ENCODE results near the gene MICU2. TPM values are rescaled to one million over a fixed set of nuclear protein-coding genes. Genes with fewer than 3 reads are reported as not detected.

Gene MICU2
- total and polyA plus RNA-seq, 3 donors from 2014 or later: 43.2 to 98.9 (median 81.1) TPM

GRCh38 chr13:21526707-21527540 lies 77.0 kb downstream of the MICU2 start:
- WGBS, 2 donors: 85 to 94% methylated on average over 6 of the region's 6 CpGs
- no peaks in the 10 kb centered on the region for H3K36me3 ChIP-seq (ENCODE audit: low read depth, missing control alignments)
- no peak for TF ChIP-seq POLR2A (IDR thresholded peaks at IDR 0.05)
- TF ChIP-seq CTCF (IDR thresholded peaks at IDR 0.05): no peak
- no peaks in the 10 kb centered on the region for H3K9me3 ChIP-seq
- H3K27ac ChIP-seq: no peak overlapping the region
- DNase-seq: no peak
- H3K4me3 ChIP-seq: no peak overlapping the region
- H3K27me3 ChIP-seq: no peaks in the 10 kb centered on the region
- intact Hi-C loops (cut with DNase I; ENCODE audit: low total_unique reads): no loop called here
- no peaks in the 10 kb centered on the region for H3K4me1 ChIP-seq

DNA sequence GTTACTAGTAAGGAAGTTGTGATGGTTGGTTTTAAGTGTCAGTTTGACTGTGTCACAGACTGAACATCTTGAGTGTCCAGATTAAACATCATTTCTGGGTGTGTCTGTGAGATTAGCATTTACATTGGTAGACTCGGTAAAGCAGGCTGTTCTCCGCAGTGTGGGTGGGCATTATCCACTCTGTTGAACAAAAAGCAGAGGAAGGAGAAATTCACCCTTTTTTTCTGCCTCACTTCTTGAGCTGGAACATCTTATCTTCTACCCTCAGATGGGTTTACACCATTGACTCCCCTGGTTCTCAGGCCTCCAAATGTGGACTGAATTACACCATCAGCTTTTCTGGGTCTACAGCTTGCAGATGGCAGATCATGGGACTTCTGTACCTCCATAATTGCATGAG lies 81.1 kb downstream of the MICU2 start:
- H3K36me3 ChIP-seq (ENCODE audit: low read depth, missing control alignments): no peaks in the 10 kb centered on the region
- intact Hi-C loops (cut with DNase I; ENCODE audit: low total_unique reads): no loop called here
- no peak overlapping the region for H3K4me3 ChIP-seq
- H3K4me1 ChIP-seq: no peaks in the 10 kb centered on the region
- TF ChIP-seq CTCF (IDR thresholded peaks at IDR 0.05): no peak
- no peak for TF ChIP-seq POLR2A (IDR thresholded peaks at IDR 0.05)
- no peaks in the 10 kb centered on the region for H3K9me3 ChIP-seq
- H3K27ac ChIP-seq: no peak overlapping the region
- no peak for DNase-seq
- WGBS, 2 donors: 80 to 94% methylated on average over 2 of the region's 2 CpGs
- H3K27me3 ChIP-seq: no peaks in the 10 kb centered on the region

DNA sequence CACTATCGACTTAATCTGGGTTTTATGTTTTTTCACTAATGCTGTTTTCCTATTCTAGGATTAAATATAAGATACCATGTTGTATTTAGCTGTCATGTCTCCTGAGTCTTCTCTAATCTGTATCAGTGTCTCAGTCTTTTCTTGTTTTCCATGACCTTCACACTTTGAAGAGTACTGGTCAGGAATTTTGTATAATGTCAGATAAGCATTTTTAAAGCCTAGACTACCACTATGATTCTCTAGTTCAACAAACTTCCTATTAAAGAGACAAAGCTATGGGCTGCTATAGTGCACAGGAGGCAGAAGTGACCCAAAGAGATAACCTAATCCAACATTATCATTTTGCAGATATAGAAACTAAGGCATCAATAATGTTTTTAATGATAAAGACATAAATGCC lies 81.8 kb downstream of the MICU2 start:
- Histone ChIP-seq H3K27ac (no peak overlapping the region), H3K36me3 (ENCODE audit: low read depth, missing control alignments) (no peaks in the 10 kb centered on the region), H3K27me3 (no peaks in the 10 kb centered on the region), H3K4me1 (no peaks in the 10 kb centered on the region), H3K4me3 (no peak overlapping the region), H3K9me3 (no peaks in the 10 kb centered on the region)
- no peak for DNase-seq
- WGBS, 2 donors: 92 to 98% methylated on average over 1 of the region's 1 CpG
- intact Hi-C loops (cut with DNase I; ENCODE audit: low total_unique reads): no loop called here
- TF ChIP-seq POLR2A (IDR thresholded peaks at IDR 0.05) (no peak), CTCF (IDR thresholded peaks at IDR 0.05) (no peak)

DNA sequence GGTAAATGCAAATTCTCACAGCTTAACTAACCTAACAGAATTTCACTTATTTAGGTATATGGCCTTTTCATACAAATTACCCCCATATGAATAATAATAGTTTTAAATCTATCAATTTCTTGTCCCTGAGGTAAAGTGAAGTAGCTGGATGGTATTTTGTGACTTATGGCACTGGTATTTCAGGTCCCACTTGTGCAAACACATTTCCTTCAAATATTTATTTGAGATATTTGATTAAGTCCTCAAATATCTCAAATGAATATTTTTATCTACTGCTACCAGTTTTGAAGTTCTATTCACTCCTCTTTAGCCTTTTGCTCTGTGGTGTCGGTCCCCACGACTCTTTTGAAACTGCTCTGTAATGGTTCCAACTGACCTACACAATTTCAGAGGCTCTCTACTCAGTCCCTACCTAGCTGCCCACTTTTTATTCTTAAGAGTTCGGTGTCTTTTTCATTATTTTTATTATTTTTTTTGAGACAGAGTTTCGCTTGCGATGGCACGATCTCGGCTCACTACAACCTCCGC lies 85.3 kb downstream of the MICU2 start:
- Histone ChIP-seq H3K36me3 (ENCODE audit: low read depth, missing control alignments) (no peaks in the 10 kb centered on the region), H3K9me3 (no peaks in the 10 kb centered on the region), H3K4me3 (no peak overlapping the region), H3K27me3 (no peaks in the 10 kb centered on the region), H3K27ac (no peak overlapping the region), H3K4me1 (no peaks in the 10 kb centered on the region)
- no peak for DNase-seq
- no peak for TF ChIP-seq CTCF (IDR thresholded peaks at IDR 0.05)
- TF ChIP-seq POLR2A (IDR thresholded peaks at IDR 0.05): no peak
- WGBS, 2 donors: 88 to 97% methylated on average over 8 of the region's 8 CpGs
- intact Hi-C loops (cut with DNase I; ENCODE audit: low total_unique reads): no loop called here

- no peak overlapping the region for H3K4me3 ChIP-seq
- TF ChIP-seq POLR2A (IDR thresholded peaks at IDR 0.05) (no peak), CTCF (IDR thresholded peaks at IDR 0.05) (no peak)
- DNase-seq: no peak
- no peaks in the 10 kb centered on the region for H3K27me3 ChIP-seq
- H3K9me3 ChIP-seq: no peaks in the 10 kb centered on the region
- WGBS, 2 donors: 90 to 92% methylated on average over 16 of the region's 16 CpGs
- H3K36me3 ChIP-seq (ENCODE audit: low read depth, missing control alignments): no peaks in the 10 kb centered on the region
- intact Hi-C loops (cut with DNase I; ENCODE audit: low total_unique reads): no loop called here
- H3K27ac ChIP-seq: no peak overlapping the region
- no peaks in the 10 kb centered on the region for H3K4me1 ChIP-seq
These were observed 86.4 kb downstream of the MICU2 start for GRCh38 chr13:21517576-21517975.
